Measurements from ENCODE around the gene IL13RA1. TPM values are rescaled to one million over a fixed set of nuclear protein-coding genes. Genes with fewer than 3 reads are reported as not detected.

IL13RA1 gene
- total and polyA plus RNA-seq, 4 donors = 12.2 to 29.9 (median 20.0) TPM

- Histone ChIP-seq H3K27ac (ENCODE audit: low read depth, low read length) (no peak overlapping the region), H3K36me3 (ENCODE audit: control insufficient read depth, insufficient read depth, low read length) (no peaks in the 10 kb centered on the region), H3K4me3 (ENCODE audit: low read depth, low read length) (no peak overlapping the region), H3K27me3 (ENCODE audit: control insufficient read depth, insufficient read depth, low read length) (no peaks in the 10 kb centered on the region), H3K9me3 (ENCODE audit: control insufficient read depth, insufficient read depth, low read length) (no peaks in the 10 kb centered on the region), H3K4me1 (ENCODE audit: control insufficient read depth, insufficient read depth, low read length) (no peaks in the 10 kb centered on the region)
- DNase-seq (ENCODE audit: low read depth in 4 of 6, low spot score in 6 of 6) = no peak
- WGBS (ENCODE audit: insufficient coverage) = 57% methylated on average over 1 of the region's 2 CpGs
Measured at GRCh38 chrX:118742176-118742575, 14.8 kb downstream of the IL13RA1 start.

- Histone ChIP-seq H3K4me3 (ENCODE audit: low read depth, low read length) (no peak overlapping the region), H3K27ac (ENCODE audit: low read depth, low read length) (no peak overlapping the region), H3K9me3 (ENCODE audit: control insufficient read depth, insufficient read depth, low read length) (no peaks in the 10 kb centered on the region), H3K4me1 (ENCODE audit: control insufficient read depth, insufficient read depth, low read length) (no peaks in the 10 kb centered on the region), H3K36me3 (ENCODE audit: control insufficient read depth, insufficient read depth, low read length) (no peaks in the 10 kb centered on the region), H3K27me3 (ENCODE audit: control insufficient read depth, insufficient read depth, low read length) (no peaks in the 10 kb centered on the region)
- DNase-seq (ENCODE audit: low read depth in 4 of 6, low spot score in 6 of 6) = no peak
- WGBS (ENCODE audit: insufficient coverage) = no CpG with 5 or more reads among the region's 2 CpGs
Measured at GRCh38 chrX:118745570-118745969, 18.2 kb downstream of the IL13RA1 start.

GRCh38 chrX:118751950-118752783 is 24.8 kb downstream of the IL13RA1 start:
- Histone ChIP-seq H3K36me3 (ENCODE audit: control insufficient read depth, insufficient read depth, low read length) (no peaks in the 10 kb centered on the region), H3K9me3 (ENCODE audit: control insufficient read depth, insufficient read depth, low read length) (no peaks in the 10 kb centered on the region), H3K4me1 (ENCODE audit: control insufficient read depth, insufficient read depth, low read length) (no peaks in the 10 kb centered on the region), H3K27me3 (ENCODE audit: control insufficient read depth, insufficient read depth, low read length) (peaks cover 3% of the 10 kb centered on the region), H3K27ac (ENCODE audit: low read depth, low read length) (no peak overlapping the region), H3K4me3 (ENCODE audit: low read depth, low read length) (no peak overlapping the region)
- no peak for DNase-seq (ENCODE audit: low read depth in 4 of 6, low spot score in 6 of 6)
- 61% methylated on average over 7 of the region's 9 CpGs for WGBS (ENCODE audit: insufficient coverage)

GRCh38 chrX:118755633-118756032 is 28.2 kb downstream of the IL13RA1 start:
- H3K36me3 ChIP-seq (ENCODE audit: control insufficient read depth, insufficient read depth, low read length) = no peaks in the 10 kb centered on the region
- no peaks in the 10 kb centered on the region for H3K9me3 ChIP-seq (ENCODE audit: control insufficient read depth, insufficient read depth, low read length)
- no peak overlapping the region for H3K4me3 ChIP-seq (ENCODE audit: low read depth, low read length)
- no CpG with 5 or more reads among the region's 4 CpGs for WGBS (ENCODE audit: insufficient coverage)
- H3K4me1 ChIP-seq (ENCODE audit: control insufficient read depth, insufficient read depth, low read length) = no peaks in the 10 kb centered on the region
- no peak for DNase-seq (ENCODE audit: low read depth in 4 of 6, low spot score in 6 of 6)
- H3K27ac ChIP-seq (ENCODE audit: low read depth, low read length) = no peak overlapping the region
- peaks cover 3% of the 10 kb centered on the region for H3K27me3 ChIP-seq (ENCODE audit: control insufficient read depth, insufficient read depth, low read length)

- DNase-seq (ENCODE audit: low read depth in 4 of 6, low spot score in 6 of 6) = no peak
- Histone ChIP-seq H3K27ac (ENCODE audit: low read depth, low read length) (no peak overlapping the region), H3K4me3 (ENCODE audit: low read depth, low read length) (no peak overlapping the region), H3K27me3 (ENCODE audit: control insufficient read depth, insufficient read depth, low read length) (peaks cover 3% of the 10 kb centered on the region), H3K4me1 (ENCODE audit: control insufficient read depth, insufficient read depth, low read length) (no peaks in the 10 kb centered on the region), H3K9me3 (ENCODE audit: control insufficient read depth, insufficient read depth, low read length) (no peaks in the 10 kb centered on the region), H3K36me3 (ENCODE audit: control insufficient read depth, insufficient read depth, low read length) (no peaks in the 10 kb centered on the region)
- 63% methylated on average over 2 of the region's 2 CpGs for WGBS (ENCODE audit: insufficient coverage)
Measured at GRCh38 chrX:118756101-118756500, 28.7 kb downstream of the IL13RA1 start.

- no peak for DNase-seq (ENCODE audit: low read depth in 4 of 6, low spot score in 6 of 6)
- H3K9me3 ChIP-seq (ENCODE audit: control insufficient read depth, insufficient read depth, low read length) = no peaks in the 10 kb centered on the region
- H3K27ac ChIP-seq (ENCODE audit: low read depth, low read length) = no peak overlapping the region
- H3K4me3 ChIP-seq (ENCODE audit: low read depth, low read length) = no peak overlapping the region
- WGBS (ENCODE audit: insufficient coverage) = no CpG with 5 or more reads among the region's 2 CpGs
- peaks cover 3% of the 10 kb centered on the region for H3K27me3 ChIP-seq (ENCODE audit: control insufficient read depth, insufficient read depth, low read length)
- H3K4me1 ChIP-seq (ENCODE audit: control insufficient read depth, insufficient read depth, low read length) = no peaks in the 10 kb centered on the region
- H3K36me3 ChIP-seq (ENCODE audit: control insufficient read depth, insufficient read depth, low read length) = no peaks in the 10 kb centered on the region
Measured at GRCh38 chrX:118758511-118758910, 31.1 kb downstream of the IL13RA1 start.

GRCh38 chrX:118760025-118760424 is 32.6 kb downstream of the IL13RA1 start:
- Histone ChIP-seq H3K9me3 (ENCODE audit: control insufficient read depth, insufficient read depth, low read length) (no peaks in the 10 kb centered on the region), H3K36me3 (ENCODE audit: control insufficient read depth, insufficient read depth, low read length) (no peaks in the 10 kb centered on the region), H3K4me1 (ENCODE audit: control insufficient read depth, insufficient read depth, low read length) (no peaks in the 10 kb centered on the region), H3K27me3 (ENCODE audit: control insufficient read depth, insufficient read depth, low read length) (peaks cover 3% of the 10 kb centered on the region), H3K27ac (ENCODE audit: low read depth, low read length) (no peak overlapping the region), H3K4me3 (ENCODE audit: low read depth, low read length) (no peak overlapping the region)
- no peak for DNase-seq (ENCODE audit: low read depth in 4 of 6, low spot score in 6 of 6)
- WGBS (ENCODE audit: insufficient coverage) = no CpG with 5 or more reads among the region's 3 CpGs

- 28% methylated on average over 5 of the region's 5 CpGs for WGBS (ENCODE audit: insufficient coverage)
- H3K27ac ChIP-seq (ENCODE audit: low read depth, low read length) = no peak overlapping the region
- DNase-seq (ENCODE audit: low read depth in 4 of 6, low spot score in 6 of 6) = peak in 4 of 6 donors; percentile 9 to 75 (median 15)
- no peaks in the 10 kb centered on the region for H3K9me3 ChIP-seq (ENCODE audit: control insufficient read depth, insufficient read depth, low read length)
- H3K27me3 ChIP-seq (ENCODE audit: control insufficient read depth, insufficient read depth, low read length) = no peaks in the 10 kb centered on the region
- no peak overlapping the region for H3K4me3 ChIP-seq (ENCODE audit: low read depth, low read length)
- H3K36me3 ChIP-seq (ENCODE audit: control insufficient read depth, insufficient read depth, low read length) = no peaks in the 10 kb centered on the region
- no peaks in the 10 kb centered on the region for H3K4me1 ChIP-seq (ENCODE audit: control insufficient read depth, insufficient read depth, low read length)
Measured at GRCh38 chrX:118761939-118762707, 34.7 kb downstream of the IL13RA1 start.

GRCh38 chrX:118763489-118763888 is 36.1 kb downstream of the IL13RA1 start:
- WGBS (ENCODE audit: insufficient coverage) = no CpG with 5 or more reads among the region's 1 CpG
- Histone ChIP-seq H3K4me1 (ENCODE audit: control insufficient read depth, insufficient read depth, low read length) (no peaks in the 10 kb centered on the region), H3K4me3 (ENCODE audit: low read depth, low read length) (no peak overlapping the region), H3K9me3 (ENCODE audit: control insufficient read depth, insufficient read depth, low read length) (no peaks in the 10 kb centered on the region), H3K27ac (ENCODE audit: low read depth, low read length) (no peak overlapping the region), H3K36me3 (ENCODE audit: control insufficient read depth, insufficient read depth, low read length) (no peaks in the 10 kb centered on the region), H3K27me3 (ENCODE audit: control insufficient read depth, insufficient read depth, low read length) (no peaks in the 10 kb centered on the region)
- DNase-seq (ENCODE audit: low read depth in 4 of 6, low spot score in 6 of 6) = no peak

Data from spinal cord (tissue), 10 donors.